HUES6 (cell line): ENCODE data around the gene ARHGEF7.

Experiments used
- H3K27ac ChIP-seq: 2 replicates; pipeline ENCODE4 v1.7.0; 2013; ENCODE audit warnings: low read depth, mild to moderate bottlenecking, low read length, inconsistent platforms
- H3K27me3 ChIP-seq: 2 replicates; pipeline ENCODE4 v1.6.1; 2013; ENCODE audit warnings: low read length; ENCODE audit not compliant: control insufficient read depth, insufficient read depth
- H3K36me3 ChIP-seq: 2 replicates; pipeline ENCODE4 v1.6.1; 2013; ENCODE audit warnings: low read length; ENCODE audit not compliant: control insufficient read depth, insufficient read depth
- H3K4me1 ChIP-seq: 2 replicates; pipeline ENCODE4 v1.6.1; 2013; ENCODE audit warnings: low read length; ENCODE audit not compliant: control insufficient read depth, insufficient read depth
- H3K4me3 ChIP-seq: 2 replicates; pipeline ENCODE4 v1.5.1; 2013; ENCODE audit warnings: low read depth, low read length
- H3K9ac ChIP-seq: one replicate; pipeline ENCODE4 v1.6.1; 2013; ENCODE audit warnings: mild to moderate bottlenecking, low read length
- H3K9me3 ChIP-seq: 2 replicates; pipeline ENCODE4 v1.6.1; 2013; ENCODE audit warnings: low read depth, low read length; ENCODE audit not compliant: control insufficient read depth, insufficient read depth

ARHGEF7 gene

GRCh38 chr13:111171112-111171511, 56.0 kb downstream of the ARHGEF7 start:
- Histone ChIP-seq H3K9me3 (0 out of 2 replicates have a peak, but pooled peaks cover 3% of the 10 kb centered on the region), H3K9ac (no peak overlapping the region), H3K4me3 (no peak overlapping the region), H3K36me3 (peaks cover 20% of the 10 kb centered on the region; the same call in 1 of the 2 replicates), H3K27me3 (no peaks in the 10 kb centered on the region), H3K4me1 (peaks cover 9% of the 10 kb centered on the region; the same call in 1 of the 2 replicates), H3K27ac (no peak overlapping the region)

- Histone ChIP-seq H3K9me3 (0 out of 2 replicates have a peak, but pooled peaks cover 3% of the 10 kb centered on the region), H3K4me1 (peaks cover 9% of the 10 kb centered on the region; the same call in 1 of the 2 replicates), H3K27ac (no peak overlapping the region), H3K9ac (no peak overlapping the region), H3K27me3 (no peaks in the 10 kb centered on the region), H3K36me3 (peaks cover 20% of the 10 kb centered on the region; the same call in 1 of the 2 replicates), H3K4me3 (no peak overlapping the region)
Measured at GRCh38 chr13:111171629-111172028, 56.5 kb downstream of the ARHGEF7 start.

- Histone ChIP-seq H3K9ac (no peak overlapping the region), H3K4me1 (peaks cover 14% of the 10 kb centered on the region; the same call in 1 of the 2 replicates), H3K27me3 (no peaks in the 10 kb centered on the region), H3K9me3 (no peaks in the 10 kb centered on the region), H3K4me3 (no peak overlapping the region), H3K36me3 (peaks cover 9% of the 10 kb centered on the region), H3K27ac (no peak overlapping the region)
Measured at GRCh38 chr13:111174377-111175114, 59.4 kb downstream of the ARHGEF7 start.

GRCh38 chr13:111175372-111175771, 60.3 kb downstream of the ARHGEF7 start:
- peaks cover 9% of the 10 kb centered on the region for H3K36me3 ChIP-seq
- H3K9me3 ChIP-seq = no peaks in the 10 kb centered on the region
- no peak overlapping the region for H3K27ac ChIP-seq
- no peak overlapping the region for H3K9ac ChIP-seq
- peaks cover 14% of the 10 kb centered on the region; the same call in 1 of the 2 replicates for H3K4me1 ChIP-seq
- H3K27me3 ChIP-seq = no peaks in the 10 kb centered on the region
- no peak overlapping the region for H3K4me3 ChIP-seq

GRCh38 chr13:111175935-111176334, 60.8 kb downstream of the ARHGEF7 start:
- Histone ChIP-seq H3K27me3 (no peaks in the 10 kb centered on the region), H3K27ac (no peak overlapping the region), H3K9me3 (no peaks in the 10 kb centered on the region), H3K9ac (no peak overlapping the region), H3K4me1 (peaks cover 11% of the 10 kb centered on the region; the same call in 1 of the 2 replicates), H3K36me3 (peaks cover 9% of the 10 kb centered on the region), H3K4me3 (no peak overlapping the region)

GRCh38 chr13:111176421-111176820, 61.3 kb downstream of the ARHGEF7 start:
- H3K9ac ChIP-seq = no peak overlapping the region
- H3K27ac ChIP-seq = no peak overlapping the region
- no peak overlapping the region for H3K4me3 ChIP-seq
- peaks cover 9% of the 10 kb centered on the region for H3K36me3 ChIP-seq
- H3K4me1 ChIP-seq = peaks cover 7% of the 10 kb centered on the region; the same call in 1 of the 2 replicates
- no peaks in the 10 kb centered on the region for H3K9me3 ChIP-seq
- H3K27me3 ChIP-seq = no peaks in the 10 kb centered on the region

GRCh38 chr13:111177081-111177711, 62.1 kb downstream of the ARHGEF7 start:
- Histone ChIP-seq H3K27ac (no peak overlapping the region), H3K4me1 (peaks cover 5% of the 10 kb centered on the region; the same call in 1 of the 2 replicates), H3K9ac (no peak overlapping the region)

GRCh38 chr13:111177921-111178320, 62.8 kb downstream of the ARHGEF7 start:
- H3K27ac ChIP-seq = no peak overlapping the region
- H3K4me1 ChIP-seq = peaks cover 5% of the 10 kb centered on the region; the same call in 1 of the 2 replicates
- no peak overlapping the region for H3K4me3 ChIP-seq
- H3K9ac ChIP-seq = no peak overlapping the region
- H3K36me3 ChIP-seq = peaks cover 9% of the 10 kb centered on the region
- no peaks in the 10 kb centered on the region for H3K27me3 ChIP-seq
- no peaks in the 10 kb centered on the region for H3K9me3 ChIP-seq

More at GRCh38 chr13:111177081-111177711, 62.1 kb downstream of the ARHGEF7 start:
- Histone ChIP-seq H3K27me3 (no peaks in the 10 kb centered on the region), H3K36me3 (peaks cover 9% of the 10 kb centered on the region), H3K4me3 (no peak overlapping the region), H3K9me3 (no peaks in the 10 kb centered on the region)

- peaks cover 5% of the 10 kb centered on the region; the same call in 1 of the 2 replicates for H3K4me1 ChIP-seq
- H3K4me3 ChIP-seq = no peak overlapping the region
- no peaks in the 10 kb centered on the region for H3K9me3 ChIP-seq
- no peaks in the 10 kb centered on the region for H3K27me3 ChIP-seq
- no peak overlapping the region for H3K27ac ChIP-seq
- H3K36me3 ChIP-seq = peaks cover 7% of the 10 kb centered on the region
- H3K9ac ChIP-seq = no peak overlapping the region
Measured at GRCh38 chr13:111178402-111178801, 63.3 kb downstream of the ARHGEF7 start.

GRCh38 chr13:111179908-111180760, 65.0 kb downstream of the ARHGEF7 start:
- Histone ChIP-seq H3K36me3 (peaks cover 6% of the 10 kb centered on the region), H3K4me1 (peaks cover 8% of the 10 kb centered on the region; the same call in 1 of the 2 replicates), H3K27me3 (no peaks in the 10 kb centered on the region), H3K9me3 (no peaks in the 10 kb centered on the region), H3K27ac (no peak overlapping the region), H3K4me3 (no peak overlapping the region), H3K9ac (no peak overlapping the region)
